Activated CD8-positive, alpha-beta T cell treated with anti-CD3 and anti-CD28 coated beads for 36 hours (primary cell): Measurements from ENCODE around the gene BBX. TPM values are rescaled to one million over a fixed set of nuclear protein-coding genes. Genes with fewer than 3 reads are reported as not detected.
"Not testable (repeated sequence)": the region's sequence is repeated elsewhere in the genome, so short reads cannot be mapped to it uniquely, and the experiment has no call there.

Experiments
- ATAC-seq: fragments of 200-7000 bp; cut with Tn5 transposase; one replicate; pipeline ENCODE4 v1.10.0; 2021; ENCODE audit warnings: mild to moderate bottlenecking, moderate library complexity
- CTCF ChIA-PET: fragments of 350-600 bp; sonication (Branson Sonifier 250); formaldehyde crosslinking; loops from one replicate; lab custom pipeline; 2021; ENCODE audit warnings: antibody characterized with exemption; lab: Charles Lee
- POLR2A ChIA-PET: fragments of 350-600 bp; sonication (Branson Sonifier 250); formaldehyde crosslinking; loops from one replicate; lab custom pipeline; 2021; ENCODE audit warnings: antibody characterized with exemption; lab: Charles Lee
- DNase-seq: peaks from one replicate; pipeline ENCODE4 v3.0.0-alpha.2; 2020
- H3K27ac Mint-ChIP-seq: one replicate; pipeline ENCODE4 v1.8.0; 2021; ENCODE audit warnings: mild to moderate bottlenecking, mixed read lengths
- H3K27me3 Mint-ChIP-seq: one replicate; pipeline ENCODE4 v1.8.0; 2021; ENCODE audit warnings: mixed read lengths
- H3K36me3 Mint-ChIP-seq: one replicate; pipeline ENCODE4 v1.8.0; 2021; ENCODE audit warnings: low read depth, mixed read lengths
- H3K4me1 Mint-ChIP-seq: one replicate; pipeline ENCODE4 v1.8.0; 2021; ENCODE audit warnings: low read depth, mixed read lengths
- H3K4me3 Mint-ChIP-seq: one replicate; pipeline ENCODE4 v1.8.0; 2021; ENCODE audit warnings: mild to moderate bottlenecking, moderate library complexity, mixed read lengths
- H3K9me3 Mint-ChIP-seq: one replicate; pipeline ENCODE4 v1.8.0; 2021; ENCODE audit warnings: mixed read lengths
- CTCF ChIP-seq: fragments of 200-600 bp; IDR thresholded peaks from one replicate; pipeline ENCODE4 v1.8.0; 2022; ENCODE audit warnings: antibody characterized with exemption, mild to moderate bottlenecking
- intact Hi-C: fragments of 100-400 bp; cut with micrococcal nuclease; formaldehyde crosslinking; loops from one replicate; pipeline ENCODE4 v1.10.0; 2022
- total RNA-seq, 2 experiments: library from RNA; stranded (reverse); gene quantifications; one replicate each; pipeline ENCODE4 v1.2.3, GENCODE V29; 2021

BBX gene
- total RNA-seq, 2 experiments from 2014 or later, result 40.9 to 42.4 TPM

- POLR2A ChIA-PET, result interaction anchor here (0.7 kb wide), 1 partner anchor 1436 kb away, joined by 3 read pairs; no protein-coding TSS in a partner anchor
- TF ChIP-seq CTCF, result no peak
- Mint-ChIP-seq H3K4me3 (no peak overlapping the region), H3K27me3 (no peaks in the 10 kb centered on the region), H3K27ac (no peak overlapping the region), H3K9me3 (no peaks in the 10 kb centered on the region), H3K4me1 (no peaks in the 10 kb centered on the region), H3K36me3 (no peaks in the 10 kb centered on the region)
- DNase-seq (no peak), ATAC-seq (no peak)
- intact Hi-C loops, result no loop called here
- CTCF ChIA-PET, result interaction anchor here (1.5 kb wide), 1 partner anchor 8 kb away, joined by 6 read pairs; no protein-coding TSS in a partner anchor
Observed at GRCh38 chr3:107829185-107829584, 306.4 kb downstream of the BBX start.

- DNase-seq (no peak), ATAC-seq (no peak)
- Mint-ChIP-seq H3K27me3 (no peaks in the 10 kb centered on the region), H3K4me1 (no peaks in the 10 kb centered on the region), H3K36me3 (no peaks in the 10 kb centered on the region), H3K4me3 (no peak overlapping the region), H3K9me3 (no peaks in the 10 kb centered on the region), H3K27ac (no peak overlapping the region)
- intact Hi-C loops, result no loop called here
- ChIA-PET CTCF (interaction anchor here (0.6 kb wide), 1 partner anchor 14 kb away, joined by 3 read pairs; no protein-coding TSS in a partner anchor), POLR2A (no interaction called here)
- no peak for TF ChIP-seq CTCF
Observed at GRCh38 chr3:107831590-107831989, 308.8 kb downstream of the BBX start.

- H3K27ac Mint-ChIP-seq, result no peak overlapping the region
- no peaks in the 10 kb centered on the region for H3K36me3 Mint-ChIP-seq
- DNase-seq (no peak), ATAC-seq (no peak)
- ChIA-PET CTCF (interaction anchor here (1.1 kb wide), 1 partner anchor 13 kb away, joined by 5 read pairs; no protein-coding TSS in a partner anchor), POLR2A (no interaction called here)
- H3K4me1 Mint-ChIP-seq, result peaks cover 4% of the 10 kb centered on the region
- H3K27me3 Mint-ChIP-seq, result no peaks in the 10 kb centered on the region
- intact Hi-C loops, result no loop called here
- H3K9me3 Mint-ChIP-seq, result no peaks in the 10 kb centered on the region
- TF ChIP-seq CTCF, result no peak
- H3K4me3 Mint-ChIP-seq, result no peak overlapping the region
Observed at GRCh38 chr3:107833043-107833442, 310.3 kb downstream of the BBX start.

- H3K36me3 Mint-ChIP-seq, result no peaks in the 10 kb centered on the region
- no peaks in the 10 kb centered on the region for H3K9me3 Mint-ChIP-seq
- no peaks in the 10 kb centered on the region for H3K27me3 Mint-ChIP-seq
- TF ChIP-seq CTCF, result no peak
- H3K4me3 Mint-ChIP-seq, result no peak overlapping the region
- no peak for DNase-seq
- ChIA-PET POLR2A (no interaction called here), CTCF (interaction anchor here (1.1 kb wide), 1 partner anchor 12 kb away, joined by 4 read pairs; no protein-coding TSS in a partner anchor)
- H3K27ac Mint-ChIP-seq, result no peak overlapping the region
- peaks cover 13% of the 10 kb centered on the region for H3K4me1 Mint-ChIP-seq
- intact Hi-C loops, result no loop called here
- no peak for ATAC-seq
Observed at GRCh38 chr3:107833722-107834416, 311.1 kb downstream of the BBX start.

GRCh38 chr3:107835001-107835400 lies 312.2 kb downstream of the BBX start:
- H3K27ac Mint-ChIP-seq, intact Hi-C loops, H3K36me3 Mint-ChIP-seq, ATAC-seq, H3K27me3 Mint-ChIP-seq, H3K9me3 Mint-ChIP-seq, H3K4me3 Mint-ChIP-seq, DNase-seq: not testable (repeated sequence)
- ChIA-PET CTCF (interaction anchor here (1.1 kb wide), 1 partner anchor 11 kb away, joined by 4 read pairs; no protein-coding TSS in a partner anchor), POLR2A (interaction anchor here (0.6 kb wide), 1 partner anchor 208 kb away, joined by 3 read pairs; no protein-coding TSS in a partner anchor)
- peaks cover 13% of the 10 kb centered on the region for H3K4me1 Mint-ChIP-seq
